HCT116 (cell line): ENCODE results near the gene TMEM14A.

Experiments
- CEBPB ChIP-seq: IDR thresholded peaks from 2 replicates; pipeline ENCODE4 v1.6.1; 2012; ENCODE audit warnings: low read depth
- CTCF ChIP-seq, 3 experiments: fragments of 200-600 bp in 1 of 3; sonication (generic) in 1 of 3; IDR thresholded peaks in 2 of 3; conservative IDR thresholded peaks in 1 of 3; 2 replicates each; pipeline ENCODE4 v1.5.1; 2012 to 2017; ENCODE audit warnings: low read depth in 2 of 3, low read length in 2 of 3, antibody characterized with exemption in 1 of 3, borderline replicate concordance in 1 of 3, control low read depth in 1 of 3, mild to moderate bottlenecking in 1 of 3, mixed read lengths in 1 of 3, mixed run types in 1 of 3, moderate library complexity in 1 of 3; ENCODE audit not compliant: insufficient read depth in 1 of 3
- JUND ChIP-seq: IDR thresholded peaks from 2 replicates; pipeline ENCODE4 v1.6.1; 2012
- MAX ChIP-seq: IDR thresholded peaks from 2 replicates; pipeline ENCODE4 v1.6.1; 2012
- POLR2A ChIP-seq: IDR thresholded peaks from 2 replicates; pipeline ENCODE4 v1.7.0; 2011; ENCODE audit warnings: borderline replicate concordance; ENCODE audit not compliant: insufficient read depth, insufficient read length; ENCODE audit errors: extremely low read depth
- POLR2AphosphoS5 ChIP-seq: IDR thresholded peaks from 2 replicates; pipeline ENCODE4 v1.6.1; 2011; ENCODE audit warnings: mild to moderate bottlenecking, low read depth, low read length, moderate library complexity
- REST ChIP-seq: IDR thresholded peaks from 2 replicates; pipeline ENCODE4 v1.6.1; 2012; ENCODE audit warnings: low read depth
- SIN3A ChIP-seq: IDR thresholded peaks from 2 replicates; pipeline ENCODE4 v1.6.1; 2012; ENCODE audit warnings: low read depth

- TF ChIP-seq CTCF (IDR thresholded peaks at IDR 0.05 in 2 of 3, conservative IDR thresholded peaks at IDR 0.05 in 1 of 3; ENCODE audit: borderline replicate concordance in 1 of 3, insufficient read depth in 1 of 3, low read depth in 2 of 3, low read length in 2 of 3) (no peak), POLR2AphosphoS5 (no peak), POLR2A (no peak), JUND (no peak), CEBPB (no peak), REST (no peak), SIN3A (no peak), MAX (no peak)
These were observed 27.8 kb upstream of the TMEM14A start for GRCh38 chr6:52643158-52643557.
